Measurements from ENCODE around the gene HEXIM2. TPM values are rescaled to one million over a fixed set of nuclear protein-coding genes. Genes with fewer than 3 reads are reported as not detected.

Gene HEXIM2
- total and polyA plus RNA-seq, 2 of the 13 experiments (the other 11 are each of a cell fraction or from before 2014, with no cell fraction given) = 27.1 to 32.4 TPM

DNA sequence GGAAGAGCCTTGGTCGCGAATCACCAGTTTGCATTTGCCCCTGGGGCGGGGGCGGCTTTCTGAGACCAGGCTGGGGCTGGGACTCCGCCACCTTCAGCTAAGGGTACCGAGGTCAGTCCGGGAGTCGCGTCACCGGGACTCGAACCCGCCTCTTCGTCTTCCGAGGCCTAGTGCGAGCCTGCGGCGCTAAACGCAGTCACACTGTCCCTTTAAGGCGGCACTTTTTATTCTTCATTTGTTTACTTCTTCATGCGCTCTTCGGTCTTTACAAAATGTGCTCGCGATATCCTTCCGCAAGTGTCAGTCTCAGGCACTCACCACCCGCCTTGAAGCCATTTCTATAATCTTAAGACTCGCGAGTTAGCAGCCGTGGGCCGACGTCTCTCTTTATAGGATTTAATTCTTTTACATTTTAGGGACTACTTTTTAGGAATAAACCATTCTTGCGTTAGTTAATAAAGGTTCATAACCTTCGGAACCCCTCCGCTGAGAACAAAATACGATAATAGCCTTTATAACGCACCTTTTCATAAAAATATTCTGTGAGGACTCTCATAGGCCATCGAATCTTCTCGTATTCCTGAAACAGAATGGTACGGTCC lies 14.0 kb upstream of the HEXIM2 start (continued):
- TF ChIP-seq, protein P1, sequence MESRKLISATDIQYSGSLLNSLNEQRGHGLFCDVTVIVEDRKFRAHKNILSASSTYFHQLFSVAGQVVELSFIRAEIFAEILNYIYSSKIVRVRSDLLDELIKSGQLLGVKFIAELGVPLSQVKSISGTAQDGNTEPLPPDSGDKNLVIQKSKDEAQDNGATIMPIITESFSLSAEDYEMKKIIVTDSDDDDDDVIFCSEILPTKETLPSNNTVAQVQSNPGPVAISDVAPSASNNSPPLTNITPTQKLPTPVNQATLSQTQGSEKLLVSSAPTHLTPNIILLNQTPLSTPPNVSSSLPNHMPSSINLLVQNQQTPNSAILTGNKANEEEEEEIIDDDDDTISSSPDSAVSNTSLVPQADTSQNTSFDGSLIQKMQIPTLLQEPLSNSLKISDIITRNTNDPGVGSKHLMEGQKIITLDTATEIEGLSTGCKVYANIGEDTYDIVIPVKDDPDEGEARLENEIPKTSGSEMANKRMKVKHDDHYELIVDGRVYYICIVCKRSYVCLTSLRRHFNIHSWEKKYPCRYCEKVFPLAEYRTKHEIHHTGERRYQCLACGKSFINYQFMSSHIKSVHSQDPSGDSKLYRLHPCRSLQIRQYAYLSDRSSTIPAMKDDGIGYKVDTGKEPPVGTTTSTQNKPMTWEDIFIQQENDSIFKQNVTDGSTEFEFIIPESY (CRISPR knock-in tag; IDR thresholded peaks at IDR 0.05) = peak; percentile 44; the same call in 1 of the 2 replicates
- no peak for TF ChIP-seq ZNF816 (CRISPR knock-in tag; IDR thresholded peaks at IDR 0.05; ENCODE audit: borderline replicate concordance)
- TF ChIP-seq, protein P2, sequence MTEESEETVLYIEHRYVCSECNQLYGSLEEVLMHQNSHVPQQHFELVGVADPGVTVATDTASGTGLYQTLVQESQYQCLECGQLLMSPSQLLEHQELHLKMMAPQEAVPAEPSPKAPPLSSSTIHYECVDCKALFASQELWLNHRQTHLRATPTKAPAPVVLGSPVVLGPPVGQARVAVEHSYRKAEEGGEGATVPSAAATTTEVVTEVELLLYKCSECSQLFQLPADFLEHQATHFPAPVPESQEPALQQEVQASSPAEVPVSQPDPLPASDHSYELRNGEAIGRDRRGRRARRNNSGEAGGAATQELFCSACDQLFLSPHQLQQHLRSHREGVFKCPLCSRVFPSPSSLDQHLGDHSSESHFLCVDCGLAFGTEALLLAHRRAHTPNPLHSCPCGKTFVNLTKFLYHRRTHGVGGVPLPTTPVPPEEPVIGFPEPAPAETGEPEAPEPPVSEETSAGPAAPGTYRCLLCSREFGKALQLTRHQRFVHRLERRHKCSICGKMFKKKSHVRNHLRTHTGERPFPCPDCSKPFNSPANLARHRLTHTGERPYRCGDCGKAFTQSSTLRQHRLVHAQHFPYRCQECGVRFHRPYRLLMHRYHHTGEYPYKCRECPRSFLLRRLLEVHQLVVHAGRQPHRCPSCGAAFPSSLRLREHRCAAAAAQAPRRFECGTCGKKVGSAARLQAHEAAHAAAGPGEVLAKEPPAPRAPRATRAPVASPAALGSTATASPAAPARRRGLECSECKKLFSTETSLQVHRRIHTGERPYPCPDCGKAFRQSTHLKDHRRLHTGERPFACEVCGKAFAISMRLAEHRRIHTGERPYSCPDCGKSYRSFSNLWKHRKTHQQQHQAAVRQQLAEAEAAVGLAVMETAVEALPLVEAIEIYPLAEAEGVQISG (CRISPR knock-in tag; IDR thresholded peaks at IDR 0.05) = no peak
- no peak; the same call in 1 of the 2 replicates for TF ChIP-seq ZFP37 (CRISPR knock-in tag; IDR thresholded peaks at IDR 0.05; ENCODE audit: borderline replicate concordance)
- no peak for TF ChIP-seq CBX2 (IDR thresholded peaks at IDR 0.05; ENCODE audit: low read depth, low read length)
- no peak for TF ChIP-seq CBX2 (CRISPR knock-in tag; IDR thresholded peaks at IDR 0.05; ENCODE audit: low read depth)
- TF ChIP-seq MTF1 (CRISPR knock-in tag; IDR thresholded peaks at IDR 0.05) = no peak; the same call in 1 of the 2 replicates
- no peak for TF ChIP-seq ZKSCAN5 (CRISPR knock-in tag; IDR thresholded peaks at IDR 0.05)
- TF ChIP-seq NFRKB (IDR thresholded peaks at IDR 0.05) = peak; percentile 85
- 0 out of 2 replicates have a peak, but pooled peaks have one; percentile 78 for TF ChIP-seq ZNF225 (CRISPR knock-in tag; IDR thresholded peaks at IDR 0.05)
- TF ChIP-seq CBFB (CRISPR knock-in tag; IDR thresholded peaks at IDR 0.05) = no peak
- TF ChIP-seq FOXO1 (CRISPR knock-in tag; IDR thresholded peaks at IDR 0.05) = peak; percentile 93
- TF ChIP-seq PHF5A (CRISPR knock-in tag; IDR thresholded peaks at IDR 0.05; ENCODE audit: low read depth, unreplicated experiment) = no peak
- TF ChIP-seq ERF (CRISPR knock-in tag; IDR thresholded peaks at IDR 0.05) = no peak
- TF ChIP-seq, protein P3, sequence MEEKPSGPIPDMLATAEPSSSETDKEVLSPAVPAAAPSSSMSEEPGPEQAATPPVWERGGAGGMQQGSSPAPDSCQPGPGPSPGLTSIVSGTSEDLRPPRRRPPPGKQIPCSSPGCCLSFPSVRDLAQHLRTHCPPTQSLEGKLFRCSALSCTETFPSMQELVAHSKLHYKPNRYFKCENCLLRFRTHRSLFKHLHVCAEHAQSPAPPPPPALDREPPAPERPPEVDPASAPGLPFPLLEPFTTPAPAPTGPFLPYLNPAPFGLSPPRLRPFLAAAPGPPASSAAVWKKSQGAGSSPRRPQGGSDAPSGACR (CRISPR knock-in tag; IDR thresholded peaks at IDR 0.05) = peak; percentile 79; the same call in 1 of the 2 replicates
- no peak for TF ChIP-seq BORCS8-MEF2B (CRISPR knock-in tag; IDR thresholded peaks at IDR 0.05)
- no peak for TF ChIP-seq HNRNPH1 (optimal IDR thresholded peaks at IDR 0.05; ENCODE audit: low read depth, low read length)
- TF ChIP-seq RFX1 (IDR thresholded peaks at IDR 0.05) = no peak
- no peak; the same call in 1 of the 2 replicates for TF ChIP-seq MEIS2 (CRISPR knock-in tag; IDR thresholded peaks at IDR 0.05)
- TF ChIP-seq, protein P4, sequence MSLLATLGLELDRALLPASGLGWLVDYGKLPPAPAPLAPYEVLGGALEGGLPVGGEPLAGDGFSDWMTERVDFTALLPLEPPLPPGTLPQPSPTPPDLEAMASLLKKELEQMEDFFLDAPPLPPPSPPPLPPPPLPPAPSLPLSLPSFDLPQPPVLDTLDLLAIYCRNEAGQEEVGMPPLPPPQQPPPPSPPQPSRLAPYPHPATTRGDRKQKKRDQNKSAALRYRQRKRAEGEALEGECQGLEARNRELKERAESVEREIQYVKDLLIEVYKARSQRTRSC (CRISPR knock-in tag; IDR thresholded peaks at IDR 0.05; ENCODE audit: low read depth) = no peak; the same call in 1 of the 2 replicates
- TF ChIP-seq, protein P5, sequence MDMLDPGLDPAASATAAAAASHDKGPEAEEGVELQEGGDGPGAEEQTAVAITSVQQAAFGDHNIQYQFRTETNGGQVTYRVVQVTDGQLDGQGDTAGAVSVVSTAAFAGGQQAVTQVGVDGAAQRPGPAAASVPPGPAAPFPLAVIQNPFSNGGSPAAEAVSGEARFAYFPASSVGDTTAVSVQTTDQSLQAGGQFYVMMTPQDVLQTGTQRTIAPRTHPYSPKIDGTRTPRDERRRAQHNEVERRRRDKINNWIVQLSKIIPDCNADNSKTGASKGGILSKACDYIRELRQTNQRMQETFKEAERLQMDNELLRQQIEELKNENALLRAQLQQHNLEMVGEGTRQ (IDR thresholded peaks at IDR 0.05; ENCODE audit: low read depth, low read length) = no peak
- TF ChIP-seq, protein P5 (CRISPR knock-in tag; IDR thresholded peaks at IDR 0.05; ENCODE audit: borderline replicate concordance) = no peak
